Measurements from ENCODE around the gene STK32C. TPM values are rescaled to one million over a fixed set of nuclear protein-coding genes. Genes with fewer than 3 reads are reported as not detected.
A peak's percentile ranks its signal among the peaks of the same experiment; 100 is the strongest.
"Not testable (repeated sequence)": the region's sequence is repeated elsewhere in the genome, so short reads cannot be mapped to it uniquely, and the experiment has no call there.

The STK32C gene
- total RNA-seq, 1 experiment from 2014 or later, result 24.9 TPM

GRCh38 chr10:132346806-132347205 lies 39.1 kb upstream of the STK32C start:
- peak; percentile 41 for DNase-seq
- H3K4me3 ChIP-seq (ENCODE audit: insufficient read depth, low read depth, low read length), result no peak overlapping the region
- no peaks in the 10 kb centered on the region for H3K27me3 ChIP-seq (ENCODE audit: control insufficient read depth, insufficient read depth, low read length)
- no peaks in the 10 kb centered on the region for H3K36me3 ChIP-seq (replicated peaks; ENCODE audit: control insufficient read depth, insufficient read depth, low read length)

DNA sequence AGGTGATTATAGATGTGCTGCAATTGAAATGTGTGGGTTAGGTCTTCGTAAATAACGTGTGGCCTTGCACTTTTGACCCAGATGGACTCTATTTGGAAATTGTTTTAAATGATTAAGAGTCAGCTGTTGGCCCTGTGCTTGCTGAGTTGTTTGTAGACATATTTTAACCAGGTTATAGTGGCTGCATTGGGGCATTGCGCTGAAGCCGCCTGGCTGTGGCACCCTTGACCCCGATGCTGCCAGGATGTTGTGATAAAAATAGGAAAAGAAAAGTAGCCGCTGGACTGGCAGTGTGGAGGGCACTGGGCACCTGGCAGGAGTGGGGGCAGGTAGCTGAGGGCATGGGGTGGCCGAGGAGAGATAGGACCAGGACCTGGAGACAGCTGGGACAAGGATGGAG lies 37.6 kb upstream of the STK32C start:
- Histone ChIP-seq H3K36me3 (replicated peaks; ENCODE audit: control insufficient read depth, insufficient read depth, low read length) (no peaks in the 10 kb centered on the region), H3K4me3 (ENCODE audit: insufficient read depth, low read depth, low read length) (no peak overlapping the region), H3K27me3 (ENCODE audit: control insufficient read depth, insufficient read depth, low read length) (no peaks in the 10 kb centered on the region)
- no peak for DNase-seq

DNA sequence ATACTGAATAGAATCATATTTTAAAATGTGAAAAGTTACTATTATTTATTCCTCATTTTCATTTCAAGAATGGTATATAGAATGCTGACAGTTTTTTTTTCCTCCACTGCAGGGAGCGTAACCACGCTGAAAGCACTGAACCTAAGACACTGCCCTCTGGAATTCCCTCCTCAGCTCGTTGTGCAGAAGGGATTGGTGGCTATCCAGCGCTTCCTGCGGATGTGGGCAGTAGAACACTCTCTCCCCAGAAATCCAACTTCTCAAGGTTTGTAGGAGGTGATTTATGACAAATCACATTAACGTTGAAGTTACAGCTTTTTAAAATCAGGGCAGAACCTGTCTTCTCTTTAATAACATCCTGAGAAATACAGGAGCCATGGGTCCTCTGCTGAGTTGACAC lies 36.6 kb upstream of the STK32C start:
- no peak overlapping the region for H3K4me3 ChIP-seq (ENCODE audit: insufficient read depth, low read depth, low read length)
- H3K36me3 ChIP-seq (replicated peaks; ENCODE audit: control insufficient read depth, insufficient read depth, low read length), result no peaks in the 10 kb centered on the region
- no peak for DNase-seq
- H3K27me3 ChIP-seq (ENCODE audit: control insufficient read depth, insufficient read depth, low read length), result no peaks in the 10 kb centered on the region

- DNase-seq, result no peak
- no peaks in the 10 kb centered on the region for H3K36me3 ChIP-seq (replicated peaks; ENCODE audit: control insufficient read depth, insufficient read depth, low read length)
- no peak overlapping the region for H3K4me3 ChIP-seq (ENCODE audit: insufficient read depth, low read depth, low read length)
- no peaks in the 10 kb centered on the region for H3K27me3 ChIP-seq (ENCODE audit: control insufficient read depth, insufficient read depth, low read length)
Observed at GRCh38 chr10:132342553-132342952, 34.8 kb upstream of the STK32C start.

DNA sequence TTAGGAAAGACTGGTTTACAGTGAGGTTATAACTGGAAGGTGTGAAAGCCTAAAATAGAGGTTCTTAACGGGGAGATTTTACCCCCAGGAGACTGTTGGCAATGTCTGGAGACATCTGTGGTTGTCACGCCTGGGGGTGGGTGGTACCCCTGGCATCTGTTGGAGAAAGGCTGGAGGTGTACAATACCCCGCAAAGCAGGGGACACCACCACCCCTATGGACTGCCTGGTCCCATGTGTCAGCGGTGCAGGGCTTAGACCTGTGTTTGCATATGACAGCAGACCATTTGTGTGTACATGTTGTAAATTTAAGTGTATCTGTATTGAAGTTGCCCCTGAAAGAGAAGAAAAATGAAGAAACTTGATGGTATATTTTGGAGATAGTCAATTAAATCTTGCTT lies 34.0 kb upstream of the STK32C start:
- no peak for DNase-seq
- H3K4me3 ChIP-seq (ENCODE audit: insufficient read depth, low read depth, low read length), result no peak overlapping the region
- H3K27me3 ChIP-seq (ENCODE audit: control insufficient read depth, insufficient read depth, low read length), result no peaks in the 10 kb centered on the region
- no peaks in the 10 kb centered on the region for H3K36me3 ChIP-seq (replicated peaks; ENCODE audit: control insufficient read depth, insufficient read depth, low read length)

- no peaks in the 10 kb centered on the region for H3K27me3 ChIP-seq (ENCODE audit: control insufficient read depth, insufficient read depth, low read length)
- H3K36me3 ChIP-seq (replicated peaks; ENCODE audit: control insufficient read depth, insufficient read depth, low read length), result no peaks in the 10 kb centered on the region
- no peak overlapping the region for H3K4me3 ChIP-seq (ENCODE audit: insufficient read depth, low read depth, low read length)
- no peak for DNase-seq
Observed at GRCh38 chr10:132341017-132341416, 33.3 kb upstream of the STK32C start.

DNA sequence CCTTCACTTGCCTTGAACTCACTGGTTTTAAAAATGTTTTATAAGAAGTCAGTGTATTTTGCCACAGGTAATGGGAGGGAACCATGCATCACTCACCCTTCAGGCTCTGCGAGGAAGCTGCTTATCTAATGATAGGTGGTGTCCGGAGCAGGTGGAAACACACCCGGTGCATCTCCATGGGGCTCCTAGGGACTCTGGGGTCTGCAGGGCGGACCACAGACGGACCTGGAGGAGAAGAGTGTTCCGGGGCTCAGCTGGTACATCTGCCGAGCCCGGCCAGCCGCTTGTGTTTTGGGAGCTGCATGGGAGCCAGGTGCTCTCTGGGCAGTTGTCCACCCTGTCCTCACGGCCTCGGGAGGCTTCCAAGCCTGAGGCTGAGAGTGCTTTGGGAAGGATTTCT lies 31.5 kb upstream of the STK32C start:
- DNase-seq, result no peak
- H3K4me3 ChIP-seq (ENCODE audit: insufficient read depth, low read depth, low read length), result no peak overlapping the region
- no peaks in the 10 kb centered on the region for H3K27me3 ChIP-seq (ENCODE audit: control insufficient read depth, insufficient read depth, low read length)
- H3K36me3 ChIP-seq (replicated peaks; ENCODE audit: control insufficient read depth, insufficient read depth, low read length), result no peaks in the 10 kb centered on the region

GRCh38 chr10:132338876-132339275 lies 31.1 kb upstream of the STK32C start:
- Histone ChIP-seq H3K27me3 (ENCODE audit: control insufficient read depth, insufficient read depth, low read length) (no peaks in the 10 kb centered on the region), H3K36me3 (replicated peaks; ENCODE audit: control insufficient read depth, insufficient read depth, low read length) (no peaks in the 10 kb centered on the region), H3K4me3 (ENCODE audit: insufficient read depth, low read depth, low read length) (no peak overlapping the region)
- DNase-seq, result no peak

GRCh38 chr10:132337854-132338253 lies 30.1 kb upstream of the STK32C start:
- not testable (repeated sequence) for H3K36me3 ChIP-seq (replicated peaks; ENCODE audit: control insufficient read depth, insufficient read depth, low read length); H3K27me3 ChIP-seq (ENCODE audit: control insufficient read depth, insufficient read depth, low read length); H3K4me3 ChIP-seq (ENCODE audit: insufficient read depth, low read depth, low read length); DNase-seq

GRCh38 chr10:132336919-132337407 lies 29.2 kb upstream of the STK32C start:
- no peaks in the 10 kb centered on the region for H3K36me3 ChIP-seq (replicated peaks; ENCODE audit: control insufficient read depth, insufficient read depth, low read length)
- H3K27me3 ChIP-seq (ENCODE audit: control insufficient read depth, insufficient read depth, low read length), result no peaks in the 10 kb centered on the region; the same call in 1 of the 2 replicates
- H3K4me3 ChIP-seq (ENCODE audit: insufficient read depth, low read depth, low read length), result no peak overlapping the region
- no peak for DNase-seq

DNA sequence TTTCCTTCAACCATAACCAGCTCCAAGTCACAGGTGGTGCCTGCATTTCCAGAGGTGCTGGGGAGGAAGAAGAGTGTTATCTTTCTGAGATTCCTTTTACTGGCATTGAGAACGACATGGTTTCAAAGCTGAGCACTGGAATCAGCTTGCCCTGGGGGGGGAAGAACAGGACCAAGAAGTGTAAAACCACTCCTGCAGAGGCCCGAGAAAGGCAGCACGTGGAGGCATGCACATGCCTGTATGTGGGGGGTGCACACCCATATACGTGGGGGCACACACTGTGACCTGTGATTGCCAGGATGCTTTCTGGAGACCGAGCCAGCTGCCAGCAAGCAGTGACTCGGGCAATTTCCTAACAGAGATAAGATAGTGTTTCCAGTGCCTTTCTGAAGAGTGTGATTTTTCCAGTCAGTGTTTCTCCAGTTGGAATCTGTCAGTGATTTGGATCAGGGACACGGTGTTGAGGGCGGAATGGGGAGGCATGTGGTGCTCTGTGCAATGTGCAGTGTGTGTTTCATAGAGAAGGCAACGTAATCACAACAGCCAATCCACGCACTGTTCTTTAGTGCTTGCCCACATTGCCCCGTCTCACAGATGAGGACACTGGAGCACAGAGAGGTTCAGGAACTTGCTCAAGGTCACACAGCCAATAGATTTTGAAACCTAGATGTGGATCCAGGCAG lies 28.5 kb upstream of the STK32C start:
- no peaks in the 10 kb centered on the region; the same call in 1 of the 2 replicates for H3K27me3 ChIP-seq (ENCODE audit: control insufficient read depth, insufficient read depth, low read length)
- H3K36me3 ChIP-seq (replicated peaks; ENCODE audit: control insufficient read depth, insufficient read depth, low read length), result no peaks in the 10 kb centered on the region
- DNase-seq, result no peak
- H3K4me3 ChIP-seq (ENCODE audit: insufficient read depth, low read depth, low read length), result no peak overlapping the region

DNA sequence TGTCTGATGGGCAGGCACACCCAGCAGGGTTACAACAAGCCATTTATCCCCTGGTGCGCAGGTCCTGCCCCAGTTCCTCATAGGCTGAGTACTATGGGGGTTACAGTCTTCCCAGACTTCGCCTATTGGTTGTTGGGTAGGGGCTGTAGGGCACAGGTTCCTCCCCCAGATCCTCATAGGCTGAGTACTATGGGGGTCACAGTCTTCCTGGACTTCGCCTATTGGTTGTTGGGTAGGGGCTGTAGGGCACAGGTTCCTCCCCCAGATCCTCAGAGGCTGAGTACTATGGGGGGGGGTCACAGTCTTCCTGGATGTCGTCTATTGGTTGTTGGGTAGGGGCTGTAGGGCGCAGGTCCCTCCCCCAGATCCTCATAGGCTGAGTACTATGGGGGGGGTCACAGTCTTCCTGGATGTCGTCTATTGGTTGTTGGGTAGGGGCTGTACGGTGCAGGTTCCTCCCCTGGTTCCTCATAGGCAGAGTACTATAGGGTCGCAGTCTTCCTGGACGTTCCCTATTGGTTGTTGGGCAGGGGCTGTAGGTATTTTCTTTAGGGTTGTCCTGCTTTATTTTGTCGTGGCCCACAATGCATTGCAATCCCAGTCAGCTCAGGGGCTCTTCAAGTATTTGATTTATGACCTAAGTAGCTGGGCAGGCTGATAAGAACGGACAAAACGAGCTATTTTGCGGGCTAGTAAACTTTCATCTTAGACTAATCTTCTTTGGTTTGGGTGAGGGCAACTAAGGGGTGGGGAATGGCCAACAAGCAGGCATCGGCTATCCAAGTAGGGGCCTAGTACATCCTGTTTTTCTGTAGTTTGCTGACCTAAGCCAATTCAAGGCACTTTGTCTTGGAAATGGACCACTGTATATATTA lies 27.7 kb upstream of the STK32C start:
- H3K4me3 ChIP-seq (ENCODE audit: insufficient read depth, low read depth, low read length), result no peak overlapping the region
- H3K36me3 ChIP-seq (replicated peaks; ENCODE audit: control insufficient read depth, insufficient read depth, low read length), result no peaks in the 10 kb centered on the region
- no peak for DNase-seq
- H3K27me3 ChIP-seq (ENCODE audit: control insufficient read depth, insufficient read depth, low read length), result no peaks in the 10 kb centered on the region; the same call in 1 of the 2 replicates

GRCh38 chr10:132334631-132335188 lies 27.0 kb upstream of the STK32C start:
- H3K36me3 ChIP-seq (replicated peaks; ENCODE audit: control insufficient read depth, insufficient read depth, low read length), result no peaks in the 10 kb centered on the region
- DNase-seq, result no peak
- H3K27me3 ChIP-seq (ENCODE audit: control insufficient read depth, insufficient read depth, low read length), result no peaks in the 10 kb centered on the region; the same call in 1 of the 2 replicates
- H3K4me3 ChIP-seq (ENCODE audit: insufficient read depth, low read depth, low read length), result no peak overlapping the region

DNA sequence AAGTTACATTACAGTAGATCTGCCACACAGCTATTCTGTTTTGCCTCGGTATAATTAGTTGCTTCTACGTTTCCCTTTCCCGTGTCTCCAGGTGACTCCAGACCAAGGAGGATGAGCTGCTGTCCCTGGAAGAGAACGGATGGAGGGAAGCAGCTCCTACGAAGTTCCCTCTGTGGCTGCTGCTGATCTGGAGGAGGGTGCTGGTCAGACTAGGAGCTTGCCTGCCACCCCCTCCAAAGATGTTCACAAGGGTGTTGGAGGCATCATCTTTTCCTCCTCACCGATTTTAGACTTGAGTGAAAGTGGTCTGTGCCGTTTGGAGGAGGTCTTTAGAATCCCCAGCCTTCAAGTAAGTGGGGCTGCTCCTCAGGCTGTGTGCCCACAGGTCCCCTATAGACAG lies 25.6 kb upstream of the STK32C start:
- H3K27me3 ChIP-seq (ENCODE audit: control insufficient read depth, insufficient read depth, low read length), result no peaks in the 10 kb centered on the region; the same call in 1 of the 2 replicates
- no peak overlapping the region for H3K4me3 ChIP-seq (ENCODE audit: insufficient read depth, low read depth, low read length)
- no peaks in the 10 kb centered on the region for H3K36me3 ChIP-seq (replicated peaks; ENCODE audit: control insufficient read depth, insufficient read depth, low read length)
- DNase-seq, result no peak

DNA sequence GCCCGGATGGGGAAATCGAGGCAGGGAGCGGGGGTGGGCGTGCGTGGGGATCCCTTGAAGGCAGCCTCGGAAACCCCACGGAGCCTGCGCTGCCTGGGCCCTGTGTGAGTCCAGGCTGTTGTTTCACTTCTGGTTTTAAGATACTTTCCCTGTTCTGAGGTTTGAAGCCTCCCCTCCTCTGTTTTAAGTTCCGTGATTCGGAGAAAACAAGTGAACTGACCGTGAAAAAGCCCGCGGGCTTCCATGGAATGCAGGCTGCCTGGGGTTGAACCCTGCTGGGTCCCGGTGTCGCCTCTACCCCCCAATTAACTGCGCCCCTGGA lies 24.6 kb upstream of the STK32C start:
- Histone ChIP-seq H3K4me3 (ENCODE audit: insufficient read depth, low read depth, low read length) (peak overlapping the region; percentile 62), H3K27me3 (ENCODE audit: control insufficient read depth, insufficient read depth, low read length) (no peaks in the 10 kb centered on the region; the same call in 1 of the 2 replicates), H3K36me3 (replicated peaks; ENCODE audit: control insufficient read depth, insufficient read depth, low read length) (peaks cover 2% of the 10 kb centered on the region; the same call in 1 of the 2 replicates)
- DNase-seq, result no peak
